Embryonic facial prominence (tissue), 1 donor: Measurements from ENCODE around the gene HEXD.

Experiments
- DNase-seq: peaks from one replicate; pipeline ENCODE4 v3.0.0-alpha.2; 2016; ENCODE audit errors: extremely low spot score

HEXD gene

DNA sequence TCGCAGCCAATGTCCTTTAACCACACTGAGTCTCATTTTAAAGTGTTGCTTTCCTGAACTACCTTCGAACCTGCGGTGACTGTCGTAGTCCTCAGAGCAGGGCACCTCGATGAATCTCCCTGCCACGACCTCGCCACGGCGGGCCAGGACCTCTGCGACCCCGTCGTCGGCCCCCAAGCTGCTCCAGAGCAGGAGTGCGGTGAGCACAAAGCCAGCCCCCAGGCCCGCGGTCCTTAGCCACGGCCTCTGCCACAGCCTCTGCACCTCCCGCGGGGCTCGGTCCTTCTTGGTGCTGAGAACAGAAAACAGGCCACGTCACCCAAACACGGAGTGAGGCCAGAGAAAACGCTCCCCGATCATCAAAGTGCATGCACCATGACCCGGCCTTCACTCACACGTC lies 2.8 kb upstream of the HEXD start:
- no peak for DNase-seq

DNA sequence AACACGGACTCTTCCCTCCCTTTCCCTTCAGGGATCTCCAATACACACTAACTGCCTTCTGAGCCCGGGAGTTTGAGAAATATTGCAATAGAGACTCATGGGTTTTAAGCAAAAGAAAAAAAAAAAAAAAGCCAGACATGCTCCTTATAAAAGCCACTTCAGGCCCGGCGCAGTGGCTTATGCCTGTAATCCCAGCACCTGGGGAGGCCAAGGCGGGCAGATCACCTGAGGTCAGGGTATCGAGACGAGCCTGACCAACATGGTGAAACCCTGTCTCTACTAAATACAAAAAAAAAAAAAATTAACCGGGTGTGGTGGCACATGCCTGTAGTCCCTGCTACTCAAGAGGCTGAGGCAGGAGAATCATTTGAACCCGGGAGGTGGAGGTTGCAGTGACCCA lies 2.4 kb upstream of the HEXD start:
- DNase-seq: no peak

DNA sequence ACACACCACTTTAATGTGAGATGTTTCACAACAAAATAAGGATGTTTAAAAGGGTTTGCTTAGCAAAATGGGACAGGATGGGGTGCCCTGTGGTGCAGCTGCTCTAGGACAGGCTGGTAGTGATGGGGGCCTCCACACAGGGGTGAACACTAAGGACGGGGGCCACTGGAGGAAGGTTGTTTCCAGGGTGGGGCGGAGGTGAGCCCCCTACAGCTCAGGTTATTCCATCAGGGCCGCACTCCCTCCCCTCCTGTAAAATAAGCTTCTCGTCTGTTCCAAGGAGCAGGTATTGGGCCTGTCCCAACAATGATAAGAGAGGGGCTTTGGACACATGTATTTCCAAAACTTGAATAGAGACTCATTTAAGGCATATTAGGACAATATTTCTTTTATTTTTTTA lies 1.9 kb upstream of the HEXD start:
- no peak for DNase-seq

DNA sequence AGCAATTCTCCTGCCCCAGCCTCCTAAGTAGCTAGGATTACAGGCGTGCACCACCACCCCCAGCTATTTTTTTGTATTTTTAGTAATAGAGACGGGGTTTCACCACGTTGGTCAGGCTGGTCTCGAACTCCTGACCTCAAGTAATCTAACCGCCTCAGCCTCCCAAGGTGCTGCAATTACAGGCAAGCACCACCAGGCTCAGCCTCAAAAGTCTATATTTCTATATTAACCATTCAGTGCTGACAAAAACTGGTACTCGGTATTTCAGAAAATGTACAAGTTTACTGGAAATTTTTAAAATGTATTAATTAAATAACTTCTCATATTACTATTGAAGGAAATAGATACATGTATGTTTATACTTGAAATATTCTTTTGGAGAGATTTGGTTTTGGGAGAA lies 1.4 kb upstream of the HEXD start:
- DNase-seq: no peak

DNA sequence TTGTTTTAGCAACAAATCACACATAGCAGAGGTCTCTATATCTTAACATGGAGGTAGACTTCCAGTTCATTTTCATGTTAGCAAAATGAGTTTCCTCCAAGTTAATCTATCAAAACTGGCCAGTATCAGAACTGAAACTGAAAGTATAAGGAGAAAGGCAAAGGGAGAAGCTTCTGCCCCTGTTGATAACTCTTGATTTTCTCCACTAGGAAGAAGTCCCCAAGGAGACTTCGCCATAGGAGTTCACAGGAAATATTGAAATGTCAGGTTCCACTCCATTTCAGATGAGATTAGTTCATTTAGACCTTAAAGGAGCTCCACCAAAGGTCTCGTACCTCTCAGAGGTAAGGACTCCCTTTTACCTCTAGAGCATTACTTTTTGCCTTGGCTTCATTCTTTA lies 1.4 kb downstream of the HEXD start:
- no peak for DNase-seq

DNA sequence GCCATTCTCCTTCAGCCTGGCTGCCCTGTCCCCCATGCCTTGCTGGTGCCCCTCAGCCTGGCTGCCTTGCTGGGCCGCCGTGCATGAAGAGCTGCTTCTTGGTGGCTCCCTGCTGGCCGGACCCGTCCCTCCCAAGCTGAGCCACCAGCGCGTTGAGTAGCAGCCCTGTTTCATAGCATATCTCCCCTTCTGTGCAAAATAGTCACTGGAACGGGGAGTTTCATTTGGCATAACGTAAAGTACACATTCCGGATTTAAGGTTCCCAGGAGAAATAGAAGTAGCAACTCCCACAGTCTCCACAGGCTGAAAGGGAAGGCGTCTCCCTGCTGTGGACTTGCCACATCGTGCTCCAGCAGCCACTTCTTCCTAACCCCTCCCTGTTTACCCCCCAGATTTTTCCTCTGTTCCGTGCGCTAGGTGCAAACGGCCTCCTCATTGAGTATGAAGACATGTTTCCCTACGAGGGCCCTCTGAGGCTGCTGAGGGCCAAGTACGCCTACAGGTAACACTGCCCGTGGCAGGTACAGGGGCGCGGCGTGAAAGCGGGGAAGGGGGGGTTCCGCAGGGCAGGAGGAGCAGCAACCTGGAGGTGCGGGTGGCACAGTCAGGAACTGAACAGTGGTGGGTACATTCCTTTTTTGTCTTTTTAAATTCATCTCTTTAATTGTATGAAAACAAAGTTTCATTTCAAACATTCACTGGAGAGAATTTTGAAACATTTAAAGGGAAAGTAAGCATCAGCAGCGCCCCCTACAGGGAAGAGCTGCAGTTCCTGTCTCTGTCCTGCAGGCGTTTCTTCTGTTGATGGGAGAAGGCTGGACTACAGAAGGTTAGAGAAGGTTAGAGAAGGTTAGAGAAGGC lies 6.1 kb downstream of the HEXD start:
- no peak for DNase-seq

DNA sequence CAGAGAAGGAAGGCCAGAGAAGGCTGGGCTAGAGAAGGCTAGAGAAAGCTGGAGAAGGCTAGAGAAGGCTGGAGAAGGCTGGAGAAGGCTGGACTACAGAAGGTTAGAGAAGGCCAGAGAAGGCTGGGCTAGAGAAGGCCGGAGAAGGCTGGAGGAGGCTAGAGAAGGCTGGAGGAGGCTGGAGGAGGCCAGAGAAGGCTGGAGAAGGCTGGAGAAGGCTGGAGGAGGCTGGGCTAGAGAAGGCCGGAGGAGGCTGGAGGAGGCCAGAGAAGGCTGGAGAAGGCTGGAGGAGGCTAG lies 6.7 kb downstream of the HEXD start:
- DNase-seq: no peak

DNA sequence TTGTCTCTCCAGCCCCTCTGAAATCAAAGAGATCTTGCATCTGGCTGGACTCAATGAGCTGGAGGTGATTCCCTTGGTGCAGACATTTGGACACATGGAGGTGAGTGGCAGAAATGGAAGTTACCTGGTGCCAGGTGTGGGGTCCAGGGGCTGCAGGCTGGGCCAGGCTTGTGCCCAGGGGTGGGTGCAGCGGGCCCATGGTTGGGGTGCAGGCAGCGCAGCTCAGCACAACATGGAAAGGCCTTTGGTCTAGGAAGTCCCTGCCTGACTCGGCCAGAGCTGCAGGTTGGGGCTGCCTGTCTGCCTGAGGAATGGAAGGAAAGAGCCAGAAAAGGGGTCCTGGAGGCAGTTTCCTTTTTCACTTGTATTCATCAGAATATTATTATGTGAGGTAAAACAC lies 10.4 kb downstream of the HEXD start:
- no peak for DNase-seq

DNA sequence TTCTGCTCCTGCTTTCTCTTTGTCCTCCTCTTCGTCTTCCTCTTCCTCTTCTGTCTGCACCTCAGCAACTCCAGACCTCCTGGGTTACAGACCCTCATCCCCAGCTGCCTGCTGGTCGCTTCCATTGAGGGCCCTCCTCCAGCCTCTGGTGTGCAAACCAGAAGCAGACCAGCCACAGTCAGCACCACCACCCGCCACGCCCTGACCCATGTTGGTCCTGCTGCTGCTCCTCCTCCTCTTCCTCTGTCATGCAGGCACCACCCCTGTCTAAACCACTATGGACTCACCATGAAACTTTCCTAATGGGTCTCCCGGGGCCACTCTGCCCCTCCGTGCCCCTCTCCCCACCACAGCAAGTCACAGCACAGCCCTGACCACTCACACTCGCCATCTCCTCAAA lies 11.7 kb downstream of the HEXD start:
- no peak for DNase-seq

DNA sequence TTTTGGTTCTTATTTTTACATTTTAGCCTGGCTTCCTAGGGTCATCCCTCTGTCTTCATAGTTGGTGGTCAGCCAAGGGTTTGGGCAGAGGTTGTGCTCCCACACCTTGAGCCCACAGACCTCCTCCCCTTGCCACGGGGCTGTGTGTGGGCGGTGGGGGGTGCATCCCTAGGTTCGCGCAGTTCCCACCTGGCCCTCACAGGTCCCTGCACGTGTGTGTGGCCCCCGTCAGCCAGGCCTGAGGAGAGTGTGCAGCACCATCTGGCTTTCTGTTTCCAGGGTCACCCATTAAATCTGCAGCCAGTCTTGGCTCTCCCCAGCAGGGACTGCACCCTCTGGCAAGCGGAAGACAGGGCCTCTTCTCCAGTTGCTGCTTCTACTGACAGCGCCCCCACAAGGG lies 13.9 kb downstream of the HEXD start:
- DNase-seq: no peak

DNA sequence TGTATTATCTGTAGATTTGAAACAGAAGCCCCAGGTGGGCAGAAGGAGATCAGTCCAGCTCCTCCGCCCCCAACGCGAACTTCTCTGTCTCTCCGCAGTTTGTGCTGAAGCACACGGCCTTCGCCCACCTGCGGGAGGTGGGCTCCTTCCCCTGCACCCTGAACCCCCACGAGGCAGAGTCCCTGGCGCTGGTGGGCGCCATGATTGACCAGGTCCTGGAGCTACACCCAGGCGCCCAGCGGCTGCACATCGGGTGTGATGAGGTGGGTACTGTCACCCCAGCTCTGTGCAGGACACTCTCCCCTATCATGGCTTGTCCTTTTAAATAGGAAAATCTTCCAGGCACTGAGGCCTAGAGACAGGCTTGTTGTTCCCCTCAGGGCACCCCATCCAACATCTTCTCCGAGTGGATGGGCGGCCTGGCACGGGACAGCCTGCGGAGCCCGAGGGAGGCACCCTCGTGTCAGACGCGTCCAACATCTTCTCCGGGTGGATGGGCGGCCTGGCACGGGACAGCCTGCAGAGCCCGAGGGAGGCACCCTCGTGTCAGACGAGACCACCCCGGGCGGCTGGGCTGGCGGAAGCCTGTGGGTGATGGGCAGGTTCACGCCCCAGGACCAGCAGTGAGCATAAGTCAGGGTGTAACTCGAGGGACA lies 15.5 kb downstream of the HEXD start:
- no peak for DNase-seq

DNA sequence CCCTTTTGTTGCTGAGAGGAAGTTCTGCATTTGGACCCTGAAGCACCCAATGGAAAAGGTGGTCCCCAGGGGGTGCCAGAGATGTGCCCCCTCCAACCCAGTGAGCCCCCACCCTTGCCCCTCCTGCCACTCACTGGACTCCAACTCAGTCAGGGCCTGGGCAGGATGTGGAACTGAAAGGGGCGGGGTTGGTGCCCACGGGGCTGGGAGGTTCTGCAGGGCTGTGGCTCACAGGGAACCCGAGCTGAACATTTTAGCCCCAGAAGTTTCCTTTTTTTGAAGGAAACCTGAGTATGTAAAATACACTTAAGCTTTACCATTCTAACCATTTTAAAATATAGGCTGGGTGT lies 16.0 kb downstream of the HEXD start:
- DNase-seq: no peak

DNA sequence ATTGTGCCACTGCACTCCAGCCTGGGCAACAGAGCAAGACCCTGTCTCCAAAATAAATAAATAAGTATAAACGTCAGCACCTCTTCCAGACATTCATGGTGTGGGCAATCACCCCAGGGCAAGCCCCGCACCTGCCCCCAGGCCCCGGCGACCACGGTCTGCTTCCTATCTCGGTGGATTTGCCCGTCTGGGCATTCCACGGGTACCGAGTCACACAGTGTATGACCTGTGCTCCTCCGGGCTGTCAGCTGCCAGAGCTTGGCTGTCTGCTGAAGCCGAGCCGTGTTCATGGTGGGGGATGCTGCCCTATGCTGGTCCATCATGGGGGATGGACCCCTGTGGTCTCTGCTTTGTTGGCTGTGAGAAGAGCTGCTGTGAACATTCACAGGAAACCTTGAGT lies 17.0 kb downstream of the HEXD start:
- DNase-seq: no peak

DNA sequence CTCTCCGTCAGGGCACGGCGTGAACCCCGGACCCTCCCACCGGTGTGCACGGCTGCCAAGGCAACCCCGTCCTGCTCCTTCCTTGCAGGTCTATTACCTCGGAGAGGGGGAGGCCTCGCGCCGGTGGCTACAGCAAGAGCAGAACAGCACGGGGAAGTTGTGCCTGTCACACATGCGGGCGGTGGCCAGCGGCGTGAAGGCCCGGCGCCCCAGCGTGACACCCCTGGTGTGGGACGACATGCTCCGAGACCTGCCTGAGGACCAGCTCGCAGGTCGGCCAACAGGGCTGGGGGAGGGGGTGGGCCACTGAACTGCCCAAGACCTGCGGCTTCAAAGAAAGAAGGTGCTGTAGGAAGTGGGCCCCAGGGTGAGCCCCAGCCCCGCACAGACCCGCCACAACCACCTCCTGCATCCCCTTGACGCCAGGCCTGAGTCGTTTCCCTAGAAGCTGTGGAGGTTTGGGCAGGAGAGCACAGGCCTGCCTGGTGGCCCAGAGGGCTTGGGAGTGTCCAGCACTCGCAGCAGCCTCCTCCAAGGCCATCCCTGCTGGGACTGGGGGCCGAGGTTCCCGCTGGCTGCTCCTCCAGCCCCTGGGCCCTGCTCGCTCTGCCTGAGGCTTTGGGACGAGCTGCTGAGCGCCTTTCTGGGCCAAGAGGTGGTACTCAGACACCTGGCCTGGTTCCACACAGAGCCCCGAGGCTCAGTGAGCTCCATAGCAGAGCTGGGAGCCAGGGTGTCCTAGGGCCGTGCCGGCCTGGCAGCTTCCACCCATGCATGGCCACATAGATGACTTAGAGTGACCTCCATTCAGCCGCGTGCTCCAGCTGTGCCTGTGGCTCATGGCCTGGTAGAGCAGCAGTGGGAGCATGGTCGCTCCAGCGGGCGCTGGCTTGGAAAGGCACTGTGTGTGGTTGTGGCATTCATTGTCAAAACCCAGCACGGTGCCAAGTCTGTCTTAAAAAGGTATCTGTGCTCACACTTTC lies 17.7 kb downstream of the HEXD start:
- no peak for DNase-seq

DNA sequence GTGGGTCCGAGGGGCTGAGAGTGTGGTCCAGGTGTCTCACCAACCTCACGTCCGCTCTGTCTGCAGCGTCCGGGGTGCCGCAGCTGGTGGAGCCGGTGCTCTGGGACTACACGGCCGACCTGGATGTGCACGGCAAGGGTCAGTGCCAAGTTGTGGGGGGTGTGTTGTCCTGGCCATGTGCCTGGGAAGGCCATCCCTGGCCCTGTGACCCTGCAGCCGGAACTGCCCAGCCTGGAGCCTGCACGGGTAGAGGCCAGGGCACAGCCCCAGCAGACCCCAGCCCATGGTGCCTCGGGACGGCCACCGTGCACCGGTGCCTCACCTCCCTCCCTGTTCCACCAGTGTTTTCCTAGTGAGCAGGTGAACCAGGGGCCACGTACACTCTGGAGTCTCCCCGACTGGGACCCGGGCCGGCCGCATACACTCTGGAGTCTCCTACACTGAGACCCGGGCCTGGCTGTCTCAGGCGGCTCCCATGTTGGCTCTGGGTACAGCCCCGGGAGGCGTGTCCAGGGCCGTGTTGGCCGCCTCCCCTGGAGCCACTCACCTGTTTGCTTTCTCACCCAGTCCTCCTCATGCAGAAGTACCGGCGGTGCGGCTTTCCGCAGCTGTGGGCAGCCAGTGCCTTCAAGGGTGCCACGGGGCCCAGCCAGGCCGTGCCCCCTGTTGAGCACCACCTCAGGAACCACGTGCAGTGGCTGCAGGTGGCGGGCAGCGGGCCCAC lies 18.6 kb downstream of the HEXD start:
- no peak for DNase-seq

DNA sequence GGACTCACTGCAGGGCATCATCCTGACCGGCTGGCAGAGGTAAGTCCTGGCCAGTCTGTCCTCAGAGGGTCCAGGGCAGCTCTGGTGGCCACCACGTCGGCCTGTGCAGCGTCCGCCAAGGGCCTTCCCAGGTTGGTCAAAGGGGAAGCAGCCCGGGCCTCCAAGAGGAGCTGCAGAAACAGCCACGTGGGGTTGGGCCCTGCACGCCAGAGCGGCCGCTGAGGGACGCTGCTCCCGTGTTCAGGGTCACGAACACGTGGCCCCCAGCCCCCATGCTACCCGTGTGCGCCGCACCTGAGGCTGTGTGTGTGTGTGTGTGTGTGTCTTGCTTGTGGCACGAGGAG lies 19.1 kb downstream of the HEXD start:
- no peak for DNase-seq

DNA sequence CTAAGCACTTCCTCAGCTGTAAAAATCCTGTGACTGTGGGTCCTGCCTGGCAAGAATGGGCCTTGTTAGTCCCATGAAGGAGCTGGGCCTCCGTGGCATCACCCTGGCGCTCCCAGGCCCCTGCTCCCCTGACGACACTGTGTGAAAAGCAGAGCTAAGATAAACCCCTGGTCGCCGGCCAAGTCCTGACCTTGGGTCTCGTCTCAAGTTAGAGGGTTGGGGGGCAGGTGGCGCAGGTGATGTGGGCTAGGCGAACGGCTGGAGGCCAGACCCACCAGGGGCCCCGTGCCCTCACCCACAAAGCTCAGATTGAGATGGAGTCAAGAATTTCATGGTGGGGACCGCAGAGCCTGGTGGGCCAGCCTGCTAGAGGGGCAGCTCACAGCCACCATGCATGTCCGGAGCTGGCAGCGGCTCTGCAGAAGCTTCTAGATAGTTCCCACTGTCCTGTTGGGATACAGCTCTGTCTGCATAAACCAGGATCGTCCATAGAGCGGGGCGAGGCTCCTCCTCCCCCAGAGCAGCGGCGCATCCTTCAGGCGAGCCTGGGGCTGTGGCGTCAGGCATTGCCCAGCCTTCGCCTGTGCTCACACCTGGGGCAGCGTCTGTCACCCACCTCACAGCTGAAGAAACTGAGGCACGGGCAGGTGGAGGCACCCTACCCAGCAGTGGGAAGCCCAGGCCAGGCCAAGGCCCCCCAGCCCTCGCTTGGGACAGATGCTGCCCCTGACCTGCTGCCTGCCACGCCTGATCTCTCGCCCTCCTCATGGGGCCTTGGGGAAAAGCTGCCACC lies 20.4 kb downstream of the HEXD start:
- DNase-seq: no peak

DNA sequence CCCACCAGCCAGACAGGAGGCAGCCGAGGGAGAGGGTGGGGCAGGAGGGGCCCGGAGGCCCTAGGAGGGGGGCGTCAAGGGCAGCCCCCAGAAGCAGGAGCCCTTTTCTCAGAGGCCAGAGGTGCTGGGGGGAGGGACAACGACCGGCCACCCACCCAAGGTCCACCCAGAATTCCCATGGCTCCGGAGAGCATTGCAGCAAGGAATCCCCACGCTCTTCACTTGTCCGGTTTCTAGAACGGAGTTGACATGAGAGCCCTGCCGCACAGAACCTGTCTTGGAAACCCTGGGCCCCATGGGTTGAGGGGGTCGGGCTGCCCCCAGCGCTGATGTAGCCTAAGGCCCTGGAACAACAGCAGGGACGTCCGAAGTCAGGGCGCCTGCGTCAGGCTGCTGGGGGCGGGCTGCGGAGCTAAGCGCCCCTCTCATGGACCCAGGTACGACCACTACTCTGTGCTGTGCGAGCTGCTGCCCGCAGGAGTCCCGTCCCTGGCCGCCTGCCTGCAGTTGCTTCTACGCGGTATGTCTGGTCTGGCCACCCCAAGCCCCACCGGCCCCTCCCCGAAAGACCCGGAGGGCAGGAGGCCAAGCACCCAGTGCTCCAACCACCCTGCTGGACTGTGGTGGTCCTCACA lies 21.2 kb downstream of the HEXD start:
- no peak for DNase-seq

DNA sequence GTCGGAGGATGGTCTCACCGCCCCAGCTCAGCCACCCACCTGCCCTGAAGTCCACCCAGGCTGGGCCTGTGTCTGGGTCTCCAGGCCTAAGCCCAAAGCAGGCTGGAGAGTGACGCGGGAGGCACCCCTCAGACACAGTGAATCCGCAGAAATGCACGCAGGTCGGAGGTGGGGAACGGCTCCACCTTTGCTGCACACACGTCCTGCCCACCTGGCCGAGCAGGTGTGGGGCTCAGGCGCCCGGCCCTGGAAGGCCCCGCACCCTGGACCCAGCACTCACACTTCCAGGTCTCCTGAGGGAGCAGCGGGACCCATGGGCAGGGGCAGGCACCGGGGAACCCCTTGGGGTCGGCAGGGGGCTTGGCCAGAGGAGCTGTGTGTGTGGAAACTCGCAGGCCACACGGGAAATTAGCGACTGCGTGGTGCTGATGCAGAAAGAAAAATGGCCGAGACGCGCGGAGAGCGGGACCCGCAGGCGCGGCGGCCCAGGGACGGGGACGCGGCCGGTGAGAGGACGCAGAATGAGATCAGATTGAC lies 21.8 kb downstream of the HEXD start:
- no peak for DNase-seq

DNA sequence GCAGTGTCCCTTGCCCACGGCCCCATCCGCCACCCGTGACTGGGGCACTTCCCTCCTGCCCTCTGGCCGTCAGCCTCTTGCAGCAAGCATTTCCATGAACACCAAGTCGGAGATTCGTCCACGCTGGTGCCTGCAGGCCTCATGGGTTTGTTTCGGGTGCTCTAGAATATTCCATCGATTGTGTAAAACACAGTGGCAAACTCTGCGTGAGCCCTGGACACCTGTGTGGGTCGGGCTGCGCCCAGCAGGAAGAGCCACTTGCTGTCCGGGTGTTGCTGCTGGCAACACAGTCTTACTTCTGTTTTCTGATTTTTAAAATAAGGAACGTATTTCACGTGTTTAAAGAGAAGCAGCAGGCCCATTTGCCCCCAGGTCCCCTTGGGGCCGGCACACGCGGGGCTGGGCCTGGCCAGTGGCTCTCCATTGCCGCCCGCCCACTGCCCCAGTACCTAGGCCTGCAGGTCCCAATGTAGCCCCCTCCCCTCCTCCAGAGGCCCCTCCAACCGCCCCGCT lies 22.4 kb downstream of the HEXD start:
- DNase-seq: no peak
